IPS DF 6.9 (cell line): ENCODE data around the gene MEGF10.

Source experiments
- DNase-seq: peaks from one replicate; pipeline ENCODE4 v3.0.0-alpha.2; 2013; ENCODE audit warnings: low read depth, low spot score
- H3K27ac ChIP-seq: one replicate; pipeline ENCODE4 v1.5.1; 2013; ENCODE audit warnings: low read length, control low read depth
- H3K27me3 ChIP-seq: 2 replicates; pipeline ENCODE4 v1.6.1; 2013; ENCODE audit warnings: mild to moderate bottlenecking, low read length; ENCODE audit not compliant: control insufficient read depth, insufficient read depth
- H3K36me3 ChIP-seq: 2 replicates; pipeline ENCODE4 v1.6.1; 2013; ENCODE audit warnings: low read length; ENCODE audit not compliant: control insufficient read depth, insufficient read depth
- H3K4me1 ChIP-seq: 2 replicates; pipeline ENCODE4 v1.6.1; 2013; ENCODE audit warnings: low read length; ENCODE audit not compliant: control insufficient read depth, insufficient read depth
- H3K4me3 ChIP-seq: 2 replicates; pipeline ENCODE4 v1.5.1; 2013; ENCODE audit warnings: mild to moderate bottlenecking, low read length
- H3K9me3 ChIP-seq: 2 replicates; pipeline ENCODE4 v1.6.1; 2013; ENCODE audit warnings: low read length, inconsistent platforms; ENCODE audit not compliant: control insufficient read depth, insufficient read depth
- WGBS: extraction: QIAGEN DNeasy Blood & Tissue Kit; methylation state at CpG from one replicate; pipeline ENCODE4 v1.1.7; 2013; ENCODE audit warnings: mixed read lengths, missing lambda C conversion rate; ENCODE audit not compliant: insufficient read length, insufficient coverage; 5-methylcytosine and 5-hydroxymethylcytosine counted together

Gene MEGF10

DNA sequence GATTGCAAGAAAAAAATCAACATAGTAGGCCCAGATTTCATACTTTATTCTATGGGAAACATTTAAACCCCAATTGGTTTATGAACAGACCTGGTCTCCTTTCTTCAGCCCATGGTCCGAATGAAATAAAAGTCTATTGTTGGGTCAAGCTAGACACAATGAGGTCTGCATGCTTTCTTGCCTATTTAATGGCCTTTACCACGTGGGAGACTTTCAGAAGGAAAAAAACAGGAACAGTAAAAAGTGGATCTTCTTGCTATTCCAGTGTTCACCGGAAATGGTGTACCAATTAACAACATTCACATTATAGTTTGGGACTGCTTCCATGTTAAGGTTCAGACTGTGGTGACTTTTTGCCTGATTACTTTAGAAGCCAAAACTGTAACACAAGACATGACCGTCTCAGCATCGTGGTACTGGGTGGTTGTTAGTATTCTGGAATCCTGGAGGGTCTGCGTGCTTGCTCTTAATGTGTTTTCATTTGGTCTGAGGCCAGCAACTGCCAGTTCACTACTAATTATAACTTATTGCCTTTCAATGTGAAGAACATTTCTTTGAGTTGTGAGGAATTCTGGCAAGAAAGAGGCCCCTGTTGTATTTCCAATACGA, 141.5 kb downstream of the MEGF10 start:
- Histone ChIP-seq H3K4me1 (no peaks in the 10 kb centered on the region), H3K9me3 (no peaks in the 10 kb centered on the region), H3K27ac (no peak overlapping the region), H3K36me3 (no peaks in the 10 kb centered on the region), H3K27me3 (no peaks in the 10 kb centered on the region), H3K4me3 (no peak overlapping the region)
- no peak for DNase-seq
- WGBS, result no CpG with 5 or more reads among the region's 7 CpGs

DNA sequence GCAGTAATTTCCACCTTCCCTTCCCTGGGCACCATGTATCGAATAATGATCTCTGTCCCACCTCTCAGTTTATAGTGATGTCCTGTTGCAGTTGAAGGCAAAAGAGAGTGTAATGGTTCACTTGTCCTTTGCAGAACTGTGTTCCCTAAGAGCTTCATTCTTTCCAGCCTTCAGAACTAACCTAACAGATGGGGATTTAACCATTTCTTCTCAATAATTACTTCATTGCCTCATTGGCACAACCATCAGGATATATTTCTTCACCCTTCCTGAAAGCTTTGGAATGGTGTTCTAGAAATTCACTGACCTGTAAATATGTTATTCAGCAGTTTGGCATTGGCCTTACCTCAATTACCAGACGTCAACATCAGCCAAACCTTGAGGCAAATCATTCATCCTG, 142.9 kb downstream of the MEGF10 start:
- no CpG with 5 or more reads among the region's 2 CpGs for WGBS
- Histone ChIP-seq H3K4me3 (no peak overlapping the region), H3K36me3 (no peaks in the 10 kb centered on the region), H3K9me3 (no peaks in the 10 kb centered on the region), H3K27ac (no peak overlapping the region), H3K4me1 (no peaks in the 10 kb centered on the region), H3K27me3 (no peaks in the 10 kb centered on the region)
- DNase-seq, result no peak

DNA sequence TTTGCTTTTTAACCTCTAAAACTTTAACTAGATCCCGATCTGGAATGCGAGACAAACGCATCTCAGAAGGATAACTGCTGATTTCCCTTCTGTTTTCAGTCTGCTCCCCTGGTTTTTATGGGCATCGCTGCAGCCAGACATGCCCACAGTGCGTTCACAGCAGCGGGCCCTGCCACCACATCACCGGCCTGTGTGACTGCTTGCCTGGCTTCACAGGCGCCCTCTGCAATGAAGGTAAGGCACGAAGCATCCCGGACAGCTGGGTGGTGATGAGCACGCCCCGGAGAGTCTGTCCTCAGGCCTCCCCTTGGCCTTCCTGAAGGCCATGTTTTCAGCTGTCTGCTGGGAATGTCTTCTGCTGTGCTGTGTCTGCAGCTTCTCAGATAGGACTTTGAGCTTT, 144.0 kb downstream of the MEGF10 start:
- WGBS, result no CpG with 5 or more reads among the region's 12 CpGs
- no peaks in the 10 kb centered on the region for H3K9me3 ChIP-seq
- H3K27me3 ChIP-seq, result no peaks in the 10 kb centered on the region
- DNase-seq, result no peak
- H3K4me1 ChIP-seq, result no peaks in the 10 kb centered on the region
- no peaks in the 10 kb centered on the region for H3K36me3 ChIP-seq
- no peak overlapping the region for H3K4me3 ChIP-seq
- H3K27ac ChIP-seq, result no peak overlapping the region

DNA sequence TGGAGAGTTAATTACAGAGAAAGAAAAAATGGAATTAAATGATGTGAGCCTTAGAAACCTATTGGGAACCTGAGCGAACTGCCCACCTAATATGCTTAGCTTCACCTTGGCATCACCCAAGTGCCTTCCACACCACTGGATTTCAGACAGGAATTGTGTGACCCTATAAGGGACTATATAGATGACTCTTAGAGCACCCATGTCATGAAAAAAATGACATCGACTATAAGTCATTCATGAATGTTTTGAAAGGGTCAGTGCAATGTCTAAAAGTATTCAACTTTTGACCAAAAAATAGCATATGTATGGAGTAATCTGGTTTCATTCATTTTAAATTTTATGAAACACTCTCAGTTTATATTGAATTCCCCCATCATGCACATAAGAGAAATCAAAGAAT, 145.2 kb downstream of the MEGF10 start:
- Histone ChIP-seq H3K4me1 (no peaks in the 10 kb centered on the region), H3K27me3 (no peaks in the 10 kb centered on the region), H3K4me3 (no peak overlapping the region), H3K27ac (no peak overlapping the region), H3K9me3 (no peaks in the 10 kb centered on the region), H3K36me3 (no peaks in the 10 kb centered on the region)
- no peak for DNase-seq
- WGBS, result no CpG with 5 or more reads among the region's 2 CpGs

DNA sequence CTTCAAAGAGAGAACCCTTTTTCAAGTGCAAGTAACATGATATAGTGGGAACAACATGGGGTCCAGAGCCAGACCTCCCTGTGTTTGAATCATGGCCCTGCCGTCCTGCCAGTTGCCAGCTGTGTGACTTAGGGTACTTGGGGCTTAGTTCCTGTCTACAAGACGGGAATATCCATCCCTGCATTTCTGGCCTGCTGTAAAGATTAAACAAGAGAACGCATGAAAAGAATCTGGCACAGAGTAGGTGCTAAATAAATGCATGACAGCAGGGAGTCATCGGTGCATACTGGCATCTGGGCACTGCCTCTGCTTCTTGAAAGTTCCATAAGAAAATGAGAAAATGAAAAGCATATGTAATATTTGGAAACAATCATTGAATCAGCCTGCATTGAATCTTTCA, 149.0 kb downstream of the MEGF10 start:
- DNase-seq, result no peak
- WGBS, result no CpG with 5 or more reads among the region's 4 CpGs
- Histone ChIP-seq H3K9me3 (no peaks in the 10 kb centered on the region), H3K27ac (no peak overlapping the region), H3K4me3 (no peak overlapping the region), H3K36me3 (no peaks in the 10 kb centered on the region; the same call in 1 of the 2 replicates), H3K4me1 (no peaks in the 10 kb centered on the region), H3K27me3 (no peaks in the 10 kb centered on the region)

DNA sequence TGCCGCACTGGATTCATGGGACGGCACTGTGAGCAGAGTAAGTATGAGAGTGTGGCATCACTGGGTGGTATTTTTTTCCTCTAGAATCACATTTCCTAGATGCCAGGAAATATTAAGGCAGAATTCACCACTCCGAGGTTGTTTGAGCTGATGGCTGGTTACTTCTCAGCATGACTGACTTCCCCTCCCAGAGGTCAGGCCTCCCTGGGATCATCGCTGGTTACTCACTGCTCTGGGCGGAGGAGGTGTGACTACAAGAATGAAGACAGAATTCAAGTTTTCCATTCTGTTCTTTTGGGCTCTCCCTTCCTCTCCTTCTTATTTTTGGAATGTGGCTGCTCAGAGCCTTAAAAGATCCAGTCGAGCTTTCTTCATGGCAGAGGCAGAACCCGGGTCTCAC, 150.2 kb downstream of the MEGF10 start:
- H3K4me1 ChIP-seq, result no peaks in the 10 kb centered on the region
- no peaks in the 10 kb centered on the region for H3K9me3 ChIP-seq
- no CpG with 5 or more reads among the region's 7 CpGs for WGBS
- no peaks in the 10 kb centered on the region for H3K27me3 ChIP-seq
- H3K27ac ChIP-seq, result no peak overlapping the region
- H3K4me3 ChIP-seq, result no peak overlapping the region
- H3K36me3 ChIP-seq, result no peaks in the 10 kb centered on the region; the same call in 1 of the 2 replicates
- DNase-seq, result no peak

DNA sequence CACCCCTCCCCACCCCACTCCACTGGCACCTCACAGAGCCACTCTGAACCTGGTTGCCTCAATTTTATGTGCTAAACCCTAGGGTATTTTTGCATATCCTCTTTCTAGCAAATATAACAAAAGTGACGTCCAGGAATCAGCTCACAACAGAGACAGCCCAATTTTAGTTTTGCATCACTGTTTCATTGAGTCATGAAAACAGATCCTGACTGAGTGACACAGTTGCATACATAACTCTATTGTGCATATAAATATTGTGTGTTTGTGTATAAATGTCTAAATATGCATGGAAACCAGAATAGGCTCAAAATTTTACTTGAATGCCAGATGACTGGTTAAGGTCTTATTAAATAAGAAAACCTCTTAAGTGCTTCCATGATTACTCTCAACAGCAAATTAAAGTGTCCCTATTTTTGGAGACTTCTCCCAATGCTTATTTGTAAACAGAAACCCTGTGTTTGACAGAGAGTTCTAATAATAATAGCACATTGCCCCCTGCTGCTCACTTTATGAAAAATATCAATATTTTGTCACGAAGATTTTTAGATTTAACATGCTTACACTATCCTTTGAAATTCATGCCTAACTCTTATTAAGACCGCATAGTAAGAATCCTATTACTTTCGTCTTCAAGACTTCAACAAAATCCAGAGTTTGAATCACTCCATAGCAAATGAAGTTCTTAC, 151.3 kb downstream of the MEGF10 start:
- no peak overlapping the region for H3K4me3 ChIP-seq
- no peaks in the 10 kb centered on the region for H3K4me1 ChIP-seq
- H3K27ac ChIP-seq, result no peak overlapping the region
- no peaks in the 10 kb centered on the region for H3K9me3 ChIP-seq
- no peak for DNase-seq
- H3K27me3 ChIP-seq, result no peaks in the 10 kb centered on the region
- H3K36me3 ChIP-seq, result no peaks in the 10 kb centered on the region; the same call in 1 of the 2 replicates
- no CpG with 5 or more reads among the region's 4 CpGs for WGBS

DNA sequence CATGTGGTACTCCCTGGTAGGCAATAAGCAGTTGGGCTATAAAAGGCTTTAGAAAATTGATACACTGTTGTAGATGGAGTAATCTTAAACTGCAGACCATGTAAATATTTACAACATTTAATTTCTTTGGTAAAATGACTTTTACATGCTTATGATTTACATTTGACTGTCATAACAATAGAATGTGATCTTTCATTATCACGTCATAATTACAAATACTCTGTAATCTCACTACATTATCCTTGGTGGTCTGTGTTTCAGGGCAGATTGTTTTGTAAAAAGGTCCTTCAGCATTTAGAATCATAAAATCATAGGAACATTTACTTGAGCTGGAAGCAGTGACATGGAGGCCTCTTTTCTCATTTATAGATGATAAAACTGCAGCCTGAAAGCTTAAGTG, 153.6 kb downstream of the MEGF10 start:
- Histone ChIP-seq H3K36me3 (peaks cover 4% of the 10 kb centered on the region; the same call in 1 of the 2 replicates), H3K9me3 (no peaks in the 10 kb centered on the region), H3K4me1 (no peaks in the 10 kb centered on the region), H3K27me3 (no peaks in the 10 kb centered on the region), H3K27ac (no peak overlapping the region), H3K4me3 (no peak overlapping the region)
- no peak for DNase-seq
- WGBS, result no CpG with 5 or more reads among the region's 1 CpG

DNA sequence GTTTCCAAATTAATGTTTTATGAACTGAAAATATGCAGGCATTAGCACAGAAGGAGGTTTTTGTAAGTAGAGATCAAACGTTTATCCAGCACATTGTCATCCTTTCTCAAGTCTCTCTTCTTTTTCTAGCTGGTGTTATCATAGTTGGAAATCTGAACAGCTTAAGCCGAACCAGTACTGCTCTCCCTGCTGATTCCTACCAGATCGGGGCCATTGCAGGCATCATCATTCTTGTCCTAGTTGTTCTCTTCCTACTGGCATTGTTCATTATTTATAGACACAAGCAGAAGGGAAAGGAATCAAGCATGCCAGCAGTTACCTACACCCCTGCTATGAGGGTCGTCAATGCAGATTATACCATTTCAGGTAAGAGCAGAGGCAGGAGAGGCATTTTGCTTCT, 154.7 kb downstream of the MEGF10 start:
- Histone ChIP-seq H3K27ac (no peak overlapping the region), H3K4me1 (no peaks in the 10 kb centered on the region), H3K36me3 (peaks cover 7% of the 10 kb centered on the region; the same call in 1 of the 2 replicates), H3K27me3 (no peaks in the 10 kb centered on the region), H3K9me3 (no peaks in the 10 kb centered on the region), H3K4me3 (no peak overlapping the region)
- no CpG with 5 or more reads among the region's 4 CpGs for WGBS
- DNase-seq, result no peak

DNA sequence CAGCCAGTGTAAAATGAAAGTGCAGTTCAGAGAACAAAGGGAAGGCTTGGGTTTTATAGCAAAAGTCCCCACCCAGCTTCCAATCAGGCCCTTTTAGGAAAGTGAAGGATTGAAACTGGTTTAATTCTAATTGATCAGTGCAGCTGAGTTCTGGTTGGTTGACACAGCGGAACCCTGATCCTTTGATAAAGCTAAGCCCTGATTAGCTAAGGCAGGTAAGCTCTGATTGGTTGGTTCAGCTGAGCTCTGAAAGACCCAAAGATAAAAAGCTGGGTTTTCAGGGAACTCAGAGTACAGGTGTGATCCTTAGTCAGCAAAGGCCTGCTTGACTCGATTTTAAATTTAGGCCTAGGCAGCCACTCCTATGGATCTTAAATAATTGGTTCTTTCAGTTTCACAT, 156.0 kb downstream of the MEGF10 start:
- whole genome bisulfite sequencing, result no CpG with 5 or more reads among the region's 2 CpGs
- no peaks in the 10 kb centered on the region for H3K4me1 ChIP-seq
- no peaks in the 10 kb centered on the region for H3K9me3 ChIP-seq
- no peak for DNase-seq
- H3K27ac ChIP-seq, result no peak overlapping the region
- no peak overlapping the region for H3K4me3 ChIP-seq
- peaks cover 7% of the 10 kb centered on the region; the same call in 1 of the 2 replicates for H3K36me3 ChIP-seq
- no peaks in the 10 kb centered on the region for H3K27me3 ChIP-seq

DNA sequence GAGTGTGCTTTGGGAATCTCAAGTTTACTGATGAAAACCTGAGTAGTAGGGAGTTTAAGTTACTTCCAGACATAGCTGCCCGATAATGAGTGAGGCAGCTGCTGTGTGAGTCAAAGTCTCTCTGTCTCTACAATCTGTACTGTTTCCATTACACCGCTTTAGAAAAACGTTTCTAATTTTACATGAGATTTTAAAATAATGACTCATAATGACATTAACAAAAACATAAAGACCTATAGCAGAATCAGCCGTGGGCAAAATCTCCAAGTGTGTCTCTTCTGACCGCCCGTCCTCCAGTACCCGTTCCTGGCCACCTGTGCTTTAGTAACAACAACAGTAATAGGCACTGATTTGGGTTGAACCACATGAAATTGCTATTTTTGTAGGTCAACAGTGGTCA, 157.2 kb downstream of the MEGF10 start:
- DNase-seq, result no peak
- no peaks in the 10 kb centered on the region for H3K4me1 ChIP-seq
- H3K27me3 ChIP-seq, result no peaks in the 10 kb centered on the region
- no CpG with 5 or more reads among the region's 7 CpGs for WGBS
- H3K36me3 ChIP-seq, result peaks cover 7% of the 10 kb centered on the region; the same call in 1 of the 2 replicates
- H3K9me3 ChIP-seq, result no peaks in the 10 kb centered on the region
- no peak overlapping the region for H3K4me3 ChIP-seq
- H3K27ac ChIP-seq, result no peak overlapping the region
